Mononuclear cell (primary cell): ENCODE data around the gene GALNT13. TPM values are rescaled to one million over a fixed set of nuclear protein-coding genes. Genes with fewer than 3 reads are reported as not detected.

ENCODE experiments used
- H3K27me3 ChIP-seq: 2 replicates; pipeline ENCODE4 v1.6.0; 2011; ENCODE audit warnings: low read length, control low read depth; ENCODE audit not compliant: insufficient read depth
- H3K4me1 ChIP-seq: 2 replicates; pipeline ENCODE4 v1.5.1; 2011; ENCODE audit warnings: mild to moderate bottlenecking, low read length, control low read depth; ENCODE audit not compliant: insufficient read depth
- H3K4me3 ChIP-seq: 2 replicates; pipeline ENCODE4 v1.5.1; 2011; ENCODE audit warnings: mild to moderate bottlenecking, low read length, moderate library complexity
- H3K9me3 ChIP-seq: 2 replicates; pipeline ENCODE4 v1.5.1; 2011; ENCODE audit warnings: low read depth, mild to moderate bottlenecking, control low read depth, low read length
- total RNA-seq: library from RNA; depleted of rRNA; stranded (reverse); fragments of >200 nt; gene quantifications from one replicate; pipeline ENCODE4 v1.2.3, GENCODE V29; 2012

Gene GALNT13
- total RNA-seq, 1 donor = 0.21 TPM

GRCh38 chr2:154195644-154196195 is 324.0 kb downstream of the GALNT13 start:
- Histone ChIP-seq H3K4me3 (no peak overlapping the region), H3K9me3 (no peaks in the 10 kb centered on the region), H3K27me3 (no peaks in the 10 kb centered on the region), H3K4me1 (no peaks in the 10 kb centered on the region)

GRCh38 chr2:154198866-154199265 is 327.1 kb downstream of the GALNT13 start:
- Histone ChIP-seq H3K27me3 (no peaks in the 10 kb centered on the region), H3K4me3 (no peak overlapping the region), H3K4me1 (no peaks in the 10 kb centered on the region), H3K9me3 (no peaks in the 10 kb centered on the region)

- no peaks in the 10 kb centered on the region for H3K4me1 ChIP-seq
- no peak overlapping the region for H3K4me3 ChIP-seq
- H3K9me3 ChIP-seq = no peaks in the 10 kb centered on the region
- H3K27me3 ChIP-seq = no peaks in the 10 kb centered on the region
Measured at GRCh38 chr2:154203206-154203605, 331.5 kb downstream of the GALNT13 start.

- Histone ChIP-seq H3K4me1 (no peaks in the 10 kb centered on the region), H3K4me3 (no peak overlapping the region), H3K9me3 (no peaks in the 10 kb centered on the region), H3K27me3 (no peaks in the 10 kb centered on the region)
Measured at GRCh38 chr2:154203902-154204301, 332.2 kb downstream of the GALNT13 start.

GRCh38 chr2:154207288-154208047 is 335.7 kb downstream of the GALNT13 start:
- Histone ChIP-seq H3K4me3 (no peak overlapping the region), H3K27me3 (no peaks in the 10 kb centered on the region), H3K4me1 (no peaks in the 10 kb centered on the region), H3K9me3 (no peaks in the 10 kb centered on the region)

- no peaks in the 10 kb centered on the region for H3K4me1 ChIP-seq
- no peaks in the 10 kb centered on the region for H3K27me3 ChIP-seq
- no peak overlapping the region for H3K4me3 ChIP-seq
- H3K9me3 ChIP-seq = no peaks in the 10 kb centered on the region
Measured at GRCh38 chr2:154223726-154224125, 352.0 kb downstream of the GALNT13 start.

- H3K27me3 ChIP-seq = no peaks in the 10 kb centered on the region
- no peaks in the 10 kb centered on the region for H3K9me3 ChIP-seq
- H3K4me1 ChIP-seq = no peaks in the 10 kb centered on the region
- H3K4me3 ChIP-seq = no peak overlapping the region
Measured at GRCh38 chr2:154226931-154227330, 355.2 kb downstream of the GALNT13 start.

GRCh38 chr2:154228566-154229280 is 357.0 kb downstream of the GALNT13 start:
- Histone ChIP-seq H3K9me3 (no peaks in the 10 kb centered on the region), H3K4me1 (no peaks in the 10 kb centered on the region), H3K27me3 (no peaks in the 10 kb centered on the region), H3K4me3 (no peak overlapping the region)

GRCh38 chr2:154229966-154230365 is 358.2 kb downstream of the GALNT13 start:
- H3K4me3 ChIP-seq = no peak overlapping the region
- H3K9me3 ChIP-seq = no peaks in the 10 kb centered on the region
- H3K27me3 ChIP-seq = no peaks in the 10 kb centered on the region
- H3K4me1 ChIP-seq = no peaks in the 10 kb centered on the region

- Histone ChIP-seq H3K27me3 (no peaks in the 10 kb centered on the region), H3K4me3 (no peak overlapping the region), H3K9me3 (no peaks in the 10 kb centered on the region), H3K4me1 (no peaks in the 10 kb centered on the region)
Measured at GRCh38 chr2:154231021-154231420, 359.3 kb downstream of the GALNT13 start.

GRCh38 chr2:154233231-154233630 is 361.5 kb downstream of the GALNT13 start:
- Histone ChIP-seq H3K27me3 (no peaks in the 10 kb centered on the region), H3K4me3 (no peak overlapping the region), H3K9me3 (no peaks in the 10 kb centered on the region), H3K4me1 (no peaks in the 10 kb centered on the region)

- H3K4me1 ChIP-seq = no peaks in the 10 kb centered on the region
- no peak overlapping the region for H3K4me3 ChIP-seq
- no peaks in the 10 kb centered on the region for H3K27me3 ChIP-seq
- H3K9me3 ChIP-seq = no peaks in the 10 kb centered on the region
Measured at GRCh38 chr2:154238252-154238651, 366.5 kb downstream of the GALNT13 start.

- Histone ChIP-seq H3K27me3 (no peaks in the 10 kb centered on the region), H3K4me3 (no peak overlapping the region), H3K4me1 (no peaks in the 10 kb centered on the region), H3K9me3 (no peaks in the 10 kb centered on the region)
Measured at GRCh38 chr2:154240316-154240715, 368.6 kb downstream of the GALNT13 start.

GRCh38 chr2:154240921-154241379 is 369.2 kb downstream of the GALNT13 start:
- Histone ChIP-seq H3K9me3 (no peaks in the 10 kb centered on the region), H3K4me1 (no peaks in the 10 kb centered on the region), H3K27me3 (no peaks in the 10 kb centered on the region), H3K4me3 (no peak overlapping the region)

GRCh38 chr2:154242687-154243086 is 371.0 kb downstream of the GALNT13 start:
- H3K4me1 ChIP-seq = no peaks in the 10 kb centered on the region
- H3K9me3 ChIP-seq = no peaks in the 10 kb centered on the region
- H3K27me3 ChIP-seq = no peaks in the 10 kb centered on the region
- H3K4me3 ChIP-seq = no peak overlapping the region
